A549 (cell line): Measurements from ENCODE around the gene SCGB3A2.

Experiments
- ESRRA ChIP-seq: fragments of 150-350 bp; IDR thresholded peaks from 2 replicates; pipeline ENCODE4 v1.6.1; 2014; ENCODE audit warnings: mild to moderate bottlenecking, low read length, borderline replicate concordance
- MAFK ChIP-seq: fragments of 450-650 bp; IDR thresholded peaks from 2 replicates; pipeline ENCODE4 v1.6.1; 2014; ENCODE audit not compliant: partially characterized antibody
- MAZ ChIP-seq: fragments of 150-350 bp; IDR thresholded peaks from 2 replicates; pipeline ENCODE4 v1.6.1; 2014; ENCODE audit warnings: antibody characterized with exemption, low read depth, low read length, borderline replicate concordance
- POLR2A ChIP-seq: IDR thresholded peaks from 2 replicates; pipeline ENCODE4 v1.6.1; 2012; ENCODE audit warnings: mild to moderate bottlenecking, low read length
- RCOR1 ChIP-seq: fragments of 150-350 bp; IDR thresholded peaks from 2 replicates; pipeline ENCODE4 v1.6.1; 2014; ENCODE audit warnings: antibody characterized with exemption, low read length, low read depth
- TF ChIP-seq, protein P1 (sequence below): fragments of >200 bp; sonication (Bioruptor Twin); formaldehyde crosslinking; IDR thresholded peaks from 3 replicates; pipeline ENCODE4 v1.5.1; 2016
- TF ChIP-seq, protein P2 (sequence below): fragments of 200-600 bp; sonication (generic); IDR thresholded peaks from 2 replicates; pipeline ENCODE4 v1.6.1; 2016; ENCODE audit warnings: antibody characterized with exemption, mild to moderate bottlenecking, moderate library complexity
- TF ChIP-seq, protein P3 (sequence below): IDR thresholded peaks from 2 replicates; pipeline ENCODE4 v1.6.1; 2012

DNA sequence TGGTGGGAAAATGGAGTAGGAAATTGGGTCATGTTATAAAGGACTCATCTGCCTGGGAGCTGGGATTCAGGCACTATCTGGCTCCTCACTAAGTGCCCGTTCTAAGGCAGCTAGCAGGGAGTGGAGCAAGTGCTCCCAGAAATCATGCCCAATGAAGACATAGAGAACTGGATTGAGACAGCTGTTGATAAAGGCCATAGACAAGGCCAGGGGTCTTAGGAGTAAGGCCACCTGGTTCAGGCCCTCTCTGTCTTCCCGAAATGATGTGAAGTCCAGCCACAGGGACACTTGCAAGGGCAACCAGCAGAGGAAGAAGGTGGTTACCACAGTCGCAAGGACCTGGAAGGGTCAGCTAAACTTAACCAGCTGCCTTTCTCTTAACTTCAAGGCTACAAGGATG is 26.9 kb upstream of the SCGB3A2 start:
- TF ChIP-seq, protein P1, sequence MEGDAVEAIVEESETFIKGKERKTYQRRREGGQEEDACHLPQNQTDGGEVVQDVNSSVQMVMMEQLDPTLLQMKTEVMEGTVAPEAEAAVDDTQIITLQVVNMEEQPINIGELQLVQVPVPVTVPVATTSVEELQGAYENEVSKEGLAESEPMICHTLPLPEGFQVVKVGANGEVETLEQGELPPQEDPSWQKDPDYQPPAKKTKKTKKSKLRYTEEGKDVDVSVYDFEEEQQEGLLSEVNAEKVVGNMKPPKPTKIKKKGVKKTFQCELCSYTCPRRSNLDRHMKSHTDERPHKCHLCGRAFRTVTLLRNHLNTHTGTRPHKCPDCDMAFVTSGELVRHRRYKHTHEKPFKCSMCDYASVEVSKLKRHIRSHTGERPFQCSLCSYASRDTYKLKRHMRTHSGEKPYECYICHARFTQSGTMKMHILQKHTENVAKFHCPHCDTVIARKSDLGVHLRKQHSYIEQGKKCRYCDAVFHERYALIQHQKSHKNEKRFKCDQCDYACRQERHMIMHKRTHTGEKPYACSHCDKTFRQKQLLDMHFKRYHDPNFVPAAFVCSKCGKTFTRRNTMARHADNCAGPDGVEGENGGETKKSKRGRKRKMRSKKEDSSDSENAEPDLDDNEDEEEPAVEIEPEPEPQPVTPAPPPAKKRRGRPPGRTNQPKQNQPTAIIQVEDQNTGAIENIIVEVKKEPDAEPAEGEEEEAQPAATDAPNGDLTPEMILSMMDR: no peak
- TF ChIP-seq ESRRA: no peak
- TF ChIP-seq, protein P2, sequence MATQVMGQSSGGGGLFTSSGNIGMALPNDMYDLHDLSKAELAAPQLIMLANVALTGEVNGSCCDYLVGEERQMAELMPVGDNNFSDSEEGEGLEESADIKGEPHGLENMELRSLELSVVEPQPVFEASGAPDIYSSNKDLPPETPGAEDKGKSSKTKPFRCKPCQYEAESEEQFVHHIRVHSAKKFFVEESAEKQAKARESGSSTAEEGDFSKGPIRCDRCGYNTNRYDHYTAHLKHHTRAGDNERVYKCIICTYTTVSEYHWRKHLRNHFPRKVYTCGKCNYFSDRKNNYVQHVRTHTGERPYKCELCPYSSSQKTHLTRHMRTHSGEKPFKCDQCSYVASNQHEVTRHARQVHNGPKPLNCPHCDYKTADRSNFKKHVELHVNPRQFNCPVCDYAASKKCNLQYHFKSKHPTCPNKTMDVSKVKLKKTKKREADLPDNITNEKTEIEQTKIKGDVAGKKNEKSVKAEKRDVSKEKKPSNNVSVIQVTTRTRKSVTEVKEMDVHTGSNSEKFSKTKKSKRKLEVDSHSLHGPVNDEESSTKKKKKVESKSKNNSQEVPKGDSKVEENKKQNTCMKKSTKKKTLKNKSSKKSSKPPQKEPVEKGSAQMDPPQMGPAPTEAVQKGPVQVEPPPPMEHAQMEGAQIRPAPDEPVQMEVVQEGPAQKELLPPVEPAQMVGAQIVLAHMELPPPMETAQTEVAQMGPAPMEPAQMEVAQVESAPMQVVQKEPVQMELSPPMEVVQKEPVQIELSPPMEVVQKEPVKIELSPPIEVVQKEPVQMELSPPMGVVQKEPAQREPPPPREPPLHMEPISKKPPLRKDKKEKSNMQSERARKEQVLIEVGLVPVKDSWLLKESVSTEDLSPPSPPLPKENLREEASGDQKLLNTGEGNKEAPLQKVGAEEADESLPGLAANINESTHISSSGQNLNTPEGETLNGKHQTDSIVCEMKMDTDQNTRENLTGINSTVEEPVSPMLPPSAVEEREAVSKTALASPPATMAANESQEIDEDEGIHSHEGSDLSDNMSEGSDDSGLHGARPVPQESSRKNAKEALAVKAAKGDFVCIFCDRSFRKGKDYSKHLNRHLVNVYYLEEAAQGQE: no peak
- TF ChIP-seq MAZ: no peak
- no peak for TF ChIP-seq RCOR1
- TF ChIP-seq MAFK: no peak
- TF ChIP-seq, protein P3, sequence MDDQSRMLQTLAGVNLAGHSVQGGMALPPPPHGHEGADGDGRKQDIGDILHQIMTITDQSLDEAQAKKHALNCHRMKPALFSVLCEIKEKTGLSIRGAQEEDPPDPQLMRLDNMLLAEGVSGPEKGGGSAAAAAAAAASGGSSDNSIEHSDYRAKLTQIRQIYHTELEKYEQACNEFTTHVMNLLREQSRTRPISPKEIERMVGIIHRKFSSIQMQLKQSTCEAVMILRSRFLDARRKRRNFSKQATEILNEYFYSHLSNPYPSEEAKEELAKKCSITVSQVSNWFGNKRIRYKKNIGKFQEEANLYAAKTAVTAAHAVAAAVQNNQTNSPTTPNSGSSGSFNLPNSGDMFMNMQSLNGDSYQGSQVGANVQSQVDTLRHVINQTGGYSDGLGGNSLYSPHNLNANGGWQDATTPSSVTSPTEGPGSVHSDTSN: no peak
- TF ChIP-seq POLR2A: no peak
